HCEC 1CT (cell line): ENCODE measurements around the gene LRRC27.

Experiments
- DNase-seq: peaks from one replicate; pipeline ENCODE4 v3.0.0-alpha.2; 2017

LRRC27 gene

DNA sequence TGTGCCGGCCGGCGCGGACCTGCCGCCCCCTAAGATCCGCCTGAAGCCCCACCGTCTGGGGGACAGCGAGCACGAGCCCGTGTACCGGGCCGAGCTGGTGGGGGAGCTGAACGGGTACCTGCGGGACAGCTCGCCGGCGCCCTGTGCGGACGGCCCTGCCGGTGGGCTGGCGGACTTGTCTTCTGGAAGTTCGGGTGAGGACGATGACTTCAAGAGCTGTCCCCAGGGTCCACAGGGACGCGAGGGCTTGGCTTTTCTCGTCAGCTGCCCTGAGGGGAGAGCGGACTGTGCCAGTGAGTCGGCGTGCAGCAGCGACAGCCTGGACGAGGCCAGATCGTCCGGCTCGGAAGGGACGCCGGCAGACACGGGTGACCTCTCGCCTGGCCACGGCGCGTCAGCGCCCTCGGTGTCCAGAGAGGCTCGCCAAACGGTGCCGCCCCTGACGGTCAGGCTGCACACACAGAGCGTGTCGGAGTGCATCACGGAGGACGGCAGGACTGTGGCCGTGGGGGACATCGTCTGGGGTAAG is 73.5 kb downstream of the LRRC27 start:
- no peak for DNase-seq

DNA sequence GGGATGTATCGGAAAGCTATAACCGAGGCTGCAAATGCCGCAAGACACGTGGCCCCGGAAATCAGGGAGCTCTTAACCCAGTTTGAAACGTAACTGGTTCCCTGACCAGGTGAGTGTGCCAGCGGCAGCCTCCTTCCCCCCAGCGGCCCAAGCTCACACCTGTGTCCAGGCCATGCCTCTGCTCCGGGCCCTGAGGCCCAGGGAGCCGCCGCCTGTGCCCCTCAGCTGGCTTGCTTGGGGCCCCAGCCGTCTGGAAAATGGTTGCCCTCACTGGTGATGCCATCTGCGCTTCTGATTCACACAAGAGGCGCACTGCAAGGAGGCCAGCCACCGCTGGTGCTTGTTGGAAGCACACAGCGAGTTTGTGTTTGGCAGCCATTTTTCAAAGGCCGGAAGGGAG is 74.2 kb downstream of the LRRC27 start:
- no peak for DNase-seq

GRCh38 chr10:132406750-132407149 is 74.8 kb downstream of the LRRC27 start:
- no peak for DNase-seq

GRCh38 chr10:132407243-132407746 is 75.3 kb downstream of the LRRC27 start:
- no peak for DNase-seq

GRCh38 chr10:132407846-132408278 is 75.9 kb downstream of the LRRC27 start:
- DNase-seq: no peak

DNA sequence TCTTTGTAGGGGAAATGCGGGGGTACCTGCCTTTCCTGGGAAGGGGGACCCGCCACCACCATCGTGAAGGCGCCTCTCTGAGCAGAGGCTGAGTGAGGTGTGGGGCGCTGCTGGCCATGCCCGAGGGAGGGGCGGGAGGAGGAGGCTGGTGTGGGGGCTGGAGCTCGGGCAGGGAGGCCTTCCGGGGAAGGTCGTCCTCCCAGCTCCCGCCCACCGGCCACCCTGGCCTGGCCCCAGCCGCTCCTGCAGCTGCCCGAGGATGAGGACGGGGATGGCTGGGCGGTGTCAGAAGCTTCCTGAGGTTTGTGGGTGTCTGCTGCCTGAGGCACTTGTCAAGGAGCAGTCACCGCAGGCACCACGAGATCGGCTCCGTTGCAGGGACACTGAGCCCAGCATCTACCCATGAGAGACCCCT is 76.4 kb downstream of the LRRC27 start:
- no peak for DNase-seq

DNA sequence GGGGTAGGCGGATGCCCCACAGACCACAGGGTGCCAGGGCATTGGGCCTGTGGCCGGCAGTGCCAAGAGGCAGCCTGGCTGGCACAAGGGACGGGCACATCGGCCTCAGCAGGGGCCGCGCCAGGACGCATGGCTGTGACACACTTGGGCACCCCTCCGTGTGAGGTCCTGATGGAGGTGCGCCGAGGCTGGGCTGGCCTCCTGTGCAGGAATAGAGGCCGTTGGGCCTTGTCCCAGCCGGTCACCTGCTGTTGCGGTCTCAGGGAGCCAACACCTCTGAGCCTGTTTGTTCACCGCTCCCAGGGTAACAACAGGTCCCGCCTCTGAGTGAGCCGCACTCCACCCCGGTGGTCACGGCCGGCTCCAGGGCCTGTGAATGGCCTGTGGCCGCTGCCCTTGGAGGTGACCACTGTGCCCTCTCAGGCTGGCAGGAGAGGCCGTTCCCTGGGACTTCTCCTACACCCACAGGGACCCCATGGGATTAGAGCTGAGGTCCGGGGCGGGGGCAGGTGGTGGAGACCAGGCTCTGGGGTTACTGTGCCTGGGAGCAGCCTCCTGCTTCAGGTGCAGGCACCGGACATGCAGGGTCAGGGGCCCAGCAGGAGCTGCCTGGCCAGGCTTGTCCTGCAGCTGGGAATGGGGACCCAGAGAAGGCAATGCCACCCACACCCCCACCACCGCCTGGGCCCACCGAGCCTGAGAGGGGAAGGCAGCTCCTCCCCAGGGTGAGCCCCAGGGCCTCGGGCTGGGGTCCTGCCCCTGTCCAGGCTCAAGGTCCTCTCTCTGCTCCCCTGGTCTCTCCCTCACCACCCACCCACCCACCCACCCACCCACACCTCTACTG is 77.1 kb downstream of the LRRC27 start:
- no peak for DNase-seq

DNA sequence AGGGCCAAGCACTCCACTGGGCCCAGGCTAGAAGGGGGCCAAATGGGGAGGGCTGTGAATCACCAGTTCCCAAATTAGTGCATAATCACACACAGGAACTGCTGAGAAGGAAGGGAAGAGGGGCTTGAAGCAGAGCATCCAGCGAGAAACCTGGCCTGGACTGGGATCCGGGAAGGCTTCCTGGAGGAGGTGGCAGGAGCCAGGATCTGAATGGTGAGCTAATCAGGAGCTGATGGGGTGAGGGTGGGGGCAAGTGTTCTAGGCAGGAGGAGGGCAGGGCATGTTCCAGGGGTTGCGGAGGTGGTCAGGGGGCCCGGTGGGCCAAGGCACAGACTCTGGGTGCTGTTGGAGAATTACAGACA is 77.7 kb downstream of the LRRC27 start:
- DNase-seq: no peak

GRCh38 chr10:132410056-132410778 is 78.2 kb downstream of the LRRC27 start:
- DNase-seq: no peak

- DNase-seq: no peak
Measured at GRCh38 chr10:132410779-132411532, 79.0 kb downstream of the LRRC27 start.

- DNase-seq: no peak
Measured at GRCh38 chr10:132411561-132412253, 79.7 kb downstream of the LRRC27 start.

GRCh38 chr10:132412316-132413192 is 80.6 kb downstream of the LRRC27 start:
- no peak for DNase-seq

DNA sequence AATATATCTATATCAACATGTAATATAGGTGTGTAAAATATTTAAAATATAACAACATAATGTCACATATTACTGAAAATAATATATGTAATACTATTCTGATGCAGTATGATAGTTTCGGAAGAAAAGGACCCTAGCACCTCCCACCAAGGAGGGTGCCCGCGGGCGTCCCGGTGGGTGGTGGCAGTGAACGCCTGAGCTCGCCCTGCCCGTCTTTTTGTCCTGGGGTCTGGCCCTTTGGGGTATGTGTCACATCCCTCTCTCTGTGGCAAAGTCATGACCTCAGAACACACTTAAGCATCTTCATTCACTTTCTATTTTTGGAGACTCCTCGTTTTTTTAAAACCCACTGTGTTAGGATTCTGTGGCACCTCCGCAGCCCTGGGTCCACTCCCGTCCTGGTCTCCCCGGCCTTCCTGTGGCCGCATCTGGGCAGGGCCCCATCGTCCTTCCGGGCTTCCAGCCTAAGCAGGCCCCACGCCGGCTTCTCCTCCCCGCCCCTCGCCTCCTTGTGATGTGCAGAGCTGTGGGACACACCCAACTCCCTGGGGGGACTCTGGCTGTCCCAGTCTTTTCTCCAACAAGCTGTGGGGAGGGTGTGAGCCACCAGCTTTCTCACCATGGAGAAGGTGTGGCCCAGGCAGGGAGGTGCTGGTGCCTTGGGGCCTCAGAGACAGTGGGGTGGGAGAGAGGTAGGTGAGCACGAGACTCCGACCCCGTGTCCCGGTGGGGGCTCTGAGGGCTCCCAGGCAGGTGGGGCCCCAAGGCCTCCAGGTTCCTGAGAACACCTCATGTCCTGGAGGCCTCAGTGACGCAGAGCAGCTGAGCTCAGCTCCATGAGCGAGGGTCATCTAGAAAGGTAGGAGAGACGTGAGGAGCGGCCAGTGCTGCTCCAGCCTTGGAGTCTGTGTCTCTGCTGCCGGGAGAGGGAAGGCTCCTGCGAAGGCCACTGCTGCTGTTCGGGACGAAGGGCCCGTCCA is 81.5 kb downstream of the LRRC27 start:
- DNase-seq: no peak

- no peak for DNase-seq
Measured at GRCh38 chr10:132414402-132415016, 82.5 kb downstream of the LRRC27 start.

- no peak for DNase-seq
Measured at GRCh38 chr10:132415255-132415654, 83.3 kb downstream of the LRRC27 start.

DNA sequence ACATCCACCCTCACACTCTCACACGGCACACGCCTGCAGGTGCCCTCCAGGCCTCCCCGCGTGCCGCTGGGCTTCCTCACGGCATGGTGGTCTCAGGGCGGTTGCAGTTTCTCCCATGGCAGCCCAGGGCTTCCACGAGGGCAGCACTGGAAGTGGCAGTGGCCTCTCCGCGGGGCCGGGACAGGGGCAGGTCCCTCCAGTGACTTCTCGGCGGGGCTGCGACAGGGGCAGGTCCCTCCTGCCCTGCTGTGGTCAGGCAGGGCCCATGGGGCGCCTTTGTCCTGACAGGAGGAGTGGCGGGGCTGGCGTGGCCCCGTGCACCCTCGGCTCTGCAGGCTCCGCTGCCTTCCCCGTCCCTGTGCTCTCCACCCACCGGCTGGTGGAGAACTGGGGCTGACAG is 84.0 kb downstream of the LRRC27 start:
- DNase-seq: no peak

DNA sequence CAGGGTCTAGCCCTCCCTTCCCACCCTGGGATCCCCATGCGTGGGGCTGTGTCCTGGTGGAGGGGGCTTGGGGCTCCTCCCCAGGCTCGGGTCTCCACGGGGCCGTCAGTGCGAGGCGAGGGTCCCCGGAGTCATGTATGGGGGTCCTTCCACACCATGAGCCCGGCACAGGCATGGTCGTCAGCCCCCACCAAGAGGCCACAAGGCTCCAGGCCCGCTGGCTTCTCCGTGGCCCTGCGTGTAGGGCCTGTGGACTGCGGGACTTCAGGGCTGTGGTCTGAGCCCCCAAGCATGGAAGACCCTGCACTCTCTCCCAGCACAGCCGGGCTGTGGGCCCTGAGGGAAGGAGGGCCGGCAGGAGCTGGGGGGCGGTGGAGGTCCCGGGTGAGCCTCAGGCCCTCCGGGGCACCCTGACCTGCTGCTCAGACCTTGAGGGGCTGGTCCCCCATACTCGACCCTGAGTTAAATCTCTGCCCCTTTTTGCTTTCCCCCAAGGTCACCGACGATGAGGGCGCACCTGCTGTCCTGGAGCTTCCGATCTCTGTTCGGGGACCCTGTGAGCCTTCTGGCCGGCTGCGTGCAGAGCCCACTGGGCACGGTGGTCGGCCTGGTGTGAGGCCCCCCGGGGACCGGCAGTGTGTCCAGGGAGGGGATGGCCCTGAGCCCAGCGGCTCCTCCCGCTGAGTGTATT is 84.7 kb downstream of the LRRC27 start:
- DNase-seq: no peak

- DNase-seq: no peak
Measured at GRCh38 chr10:132417257-132417910, 85.4 kb downstream of the LRRC27 start.
